Measurements from ENCODE around the gene HPGD. TPM values are rescaled to one million over a fixed set of nuclear protein-coding genes. Genes with fewer than 3 reads are reported as not detected.
"Not testable (repeated sequence)": the region's sequence is repeated elsewhere in the genome, so short reads cannot be mapped to it uniquely, and the experiment has no call there.

The HPGD gene
- total and polyA plus RNA-seq, 3 donors from 2014 or later, result 2.1 to 3.0 (median 2.2) TPM

GRCh38 chr4:174494146-174494545 lies 28.1 kb downstream of the HPGD start:
- intact Hi-C loops (cut with DNase I; ENCODE audit: low total_unique reads), result no loop called here
- H3K4me3 ChIP-seq, result no peak overlapping the region
- no peaks in the 10 kb centered on the region for H3K27me3 ChIP-seq
- H3K4me1 ChIP-seq, result no peaks in the 10 kb centered on the region
- no peak for DNase-seq
- no peaks in the 10 kb centered on the region for H3K9me3 ChIP-seq
- TF ChIP-seq POLR2A (IDR thresholded peaks at IDR 0.05) (no peak), CTCF (IDR thresholded peaks at IDR 0.05) (no peak)
- H3K36me3 ChIP-seq (ENCODE audit: low read depth, missing control alignments), result no peaks in the 10 kb centered on the region
- H3K27ac ChIP-seq, result no peak overlapping the region

- no peaks in the 10 kb centered on the region for H3K36me3 ChIP-seq (ENCODE audit: low read depth, missing control alignments)
- WGBS, 2 donors, result 41 to 50% methylated on average over 3 of the region's 3 CpGs
- intact Hi-C loops (cut with DNase I; ENCODE audit: low total_unique reads), result no loop called here
Measured at GRCh38 chr4:174490451-174490961, 31.8 kb downstream of the HPGD start.

GRCh38 chr4:174488368-174488767 lies 33.9 kb downstream of the HPGD start:
- H3K4me1 ChIP-seq; H3K4me3 ChIP-seq; intact Hi-C loops (cut with DNase I; ENCODE audit: low total_unique reads); H3K36me3 ChIP-seq (ENCODE audit: low read depth, missing control alignments); H3K9me3 ChIP-seq; H3K27ac ChIP-seq; H3K27me3 ChIP-seq; DNase-seq: not testable (repeated sequence)
- WGBS, 2 donors, result 95 to 97% methylated on average over 10 of the region's 10 CpGs

More at GRCh38 chr4:174490451-174490961, 31.8 kb downstream of the HPGD start:
- DNase-seq, result no peak
- H3K27me3 ChIP-seq, result no peaks in the 10 kb centered on the region
- H3K9me3 ChIP-seq, result no peaks in the 10 kb centered on the region
- TF ChIP-seq POLR2A (IDR thresholded peaks at IDR 0.05) (no peak), CTCF (IDR thresholded peaks at IDR 0.05) (no peak)
- H3K27ac ChIP-seq, result no peak overlapping the region
- no peaks in the 10 kb centered on the region for H3K4me1 ChIP-seq
- H3K4me3 ChIP-seq, result no peak overlapping the region

GRCh38 chr4:174485025-174485424 lies 37.3 kb downstream of the HPGD start:
- intact Hi-C loops (cut with DNase I; ENCODE audit: low total_unique reads), result no loop called here
- TF ChIP-seq POLR2A (IDR thresholded peaks at IDR 0.05), result no peak
- TF ChIP-seq CTCF (IDR thresholded peaks at IDR 0.05), result no peak
- no peak for DNase-seq
- Histone ChIP-seq H3K4me1 (no peaks in the 10 kb centered on the region), H3K27ac (no peak overlapping the region), H3K27me3 (no peaks in the 10 kb centered on the region), H3K4me3 (no peak overlapping the region), H3K9me3 (no peaks in the 10 kb centered on the region), H3K36me3 (ENCODE audit: low read depth, missing control alignments) (no peaks in the 10 kb centered on the region)
- WGBS, 2 donors, result 57 to 66% methylated on average over 5 of the region's 5 CpGs

GRCh38 chr4:174483792-174484191 lies 38.5 kb downstream of the HPGD start:
- H3K4me1 ChIP-seq, result no peaks in the 10 kb centered on the region
- peak overlapping the region in 1 of 2 donors; percentile 23 for H3K4me3 ChIP-seq
- H3K9me3 ChIP-seq, result no peaks in the 10 kb centered on the region
- intact Hi-C loops (cut with DNase I; ENCODE audit: low total_unique reads), result no loop called here
- no peaks in the 10 kb centered on the region for H3K36me3 ChIP-seq (ENCODE audit: low read depth, missing control alignments)
- no peak for DNase-seq
- H3K27me3 ChIP-seq, result no peaks in the 10 kb centered on the region
- TF ChIP-seq CTCF (IDR thresholded peaks at IDR 0.05) (no peak), POLR2A (IDR thresholded peaks at IDR 0.05) (no peak)
- 56 to 66% methylated on average over 3 of the region's 3 CpGs for WGBS, 2 donors
- no peak overlapping the region for H3K27ac ChIP-seq
